ENCODE data around the gene CCDC112.
A peak's percentile ranks its signal among the peaks of the same experiment; 100 is the strongest.

The CCDC112 gene

DNA sequence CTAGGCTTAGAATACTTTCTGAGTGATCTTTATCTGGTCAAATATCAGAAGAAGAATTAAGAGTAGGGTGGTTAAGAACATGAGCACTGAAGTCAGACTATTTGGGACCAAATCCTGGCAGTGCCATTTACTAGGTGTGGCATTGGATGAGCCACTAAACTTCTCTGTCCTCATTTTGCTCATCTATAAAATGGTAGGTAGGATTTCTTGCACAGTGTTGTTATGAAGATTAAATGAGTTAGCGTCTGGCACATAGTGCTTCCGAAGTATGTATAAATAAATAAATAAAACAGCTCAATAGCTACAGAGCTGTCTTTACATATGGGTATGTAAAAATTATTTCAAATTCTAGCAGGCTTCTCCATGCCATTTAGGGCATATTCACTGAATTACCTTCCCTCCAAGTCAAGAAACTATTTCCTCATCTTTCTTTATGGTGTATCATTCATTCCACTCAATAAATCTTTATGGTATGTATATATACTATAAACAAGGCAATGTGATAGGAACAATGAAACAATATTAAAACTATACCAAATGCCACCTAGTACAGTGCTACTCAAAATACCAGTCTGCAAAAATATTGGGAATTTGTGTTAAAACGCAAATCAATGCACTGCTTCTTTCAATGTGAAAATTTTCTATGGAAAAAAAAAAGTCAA, 24.0 kb downstream of the CCDC112 start:
- DNase-seq = no peak
- H3K9me2 ChIP-seq (replicated peaks; ENCODE audit: insufficient read depth, low read length) = no peaks in the 10 kb centered on the region
- no peak overlapping the region for H3K27ac ChIP-seq (ENCODE audit: low read length)
- H3K79me2 ChIP-seq (ENCODE audit: low read length) = no peaks in the 10 kb centered on the region
- no peak overlapping the region for H3K9ac ChIP-seq (ENCODE audit: low read length)
- H4K20me1 ChIP-seq (ENCODE audit: insufficient read depth, low read length) = no peaks in the 10 kb centered on the region
- no peaks in the 10 kb centered on the region for H3K9me3 ChIP-seq (replicated peaks; ENCODE audit: insufficient read depth, low read length)
- H3F3A ChIP-seq (ENCODE audit: insufficient read depth, low read length) = no peaks in the 10 kb centered on the region; the same call in 1 of the 2 replicates
- no peak overlapping the region for H3K4me3 ChIP-seq (ENCODE audit: low read length)
- no peak overlapping the region for H2AFZ ChIP-seq (ENCODE audit: low read length)
- no peaks in the 10 kb centered on the region for H3K27me3 ChIP-seq (replicated peaks; ENCODE audit: insufficient read depth, low read length)
- H3K4me1 ChIP-seq (ENCODE audit: low read length) = no peaks in the 10 kb centered on the region
- H3K36me3 ChIP-seq (replicated peaks; ENCODE audit: insufficient read depth, low read length) = no peaks in the 10 kb centered on the region
- H3K4me2 ChIP-seq (ENCODE audit: low read depth, low read length) = peak overlapping the region; percentile 25; the same call in 1 of the 2 replicates
- TF ChIP-seq EZH2 (optimal IDR thresholded peaks at IDR 0.05; ENCODE audit: low read depth, low read length) = no peak
- TF ChIP-seq EZH2phosphoT487 (IDR thresholded peaks at IDR 0.05; ENCODE audit: low read length) = no peak
- TF ChIP-seq, protein P1, sequence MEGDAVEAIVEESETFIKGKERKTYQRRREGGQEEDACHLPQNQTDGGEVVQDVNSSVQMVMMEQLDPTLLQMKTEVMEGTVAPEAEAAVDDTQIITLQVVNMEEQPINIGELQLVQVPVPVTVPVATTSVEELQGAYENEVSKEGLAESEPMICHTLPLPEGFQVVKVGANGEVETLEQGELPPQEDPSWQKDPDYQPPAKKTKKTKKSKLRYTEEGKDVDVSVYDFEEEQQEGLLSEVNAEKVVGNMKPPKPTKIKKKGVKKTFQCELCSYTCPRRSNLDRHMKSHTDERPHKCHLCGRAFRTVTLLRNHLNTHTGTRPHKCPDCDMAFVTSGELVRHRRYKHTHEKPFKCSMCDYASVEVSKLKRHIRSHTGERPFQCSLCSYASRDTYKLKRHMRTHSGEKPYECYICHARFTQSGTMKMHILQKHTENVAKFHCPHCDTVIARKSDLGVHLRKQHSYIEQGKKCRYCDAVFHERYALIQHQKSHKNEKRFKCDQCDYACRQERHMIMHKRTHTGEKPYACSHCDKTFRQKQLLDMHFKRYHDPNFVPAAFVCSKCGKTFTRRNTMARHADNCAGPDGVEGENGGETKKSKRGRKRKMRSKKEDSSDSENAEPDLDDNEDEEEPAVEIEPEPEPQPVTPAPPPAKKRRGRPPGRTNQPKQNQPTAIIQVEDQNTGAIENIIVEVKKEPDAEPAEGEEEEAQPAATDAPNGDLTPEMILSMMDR (IDR thresholded peaks at IDR 0.05; ENCODE audit: low read length) = no peak

DNA sequence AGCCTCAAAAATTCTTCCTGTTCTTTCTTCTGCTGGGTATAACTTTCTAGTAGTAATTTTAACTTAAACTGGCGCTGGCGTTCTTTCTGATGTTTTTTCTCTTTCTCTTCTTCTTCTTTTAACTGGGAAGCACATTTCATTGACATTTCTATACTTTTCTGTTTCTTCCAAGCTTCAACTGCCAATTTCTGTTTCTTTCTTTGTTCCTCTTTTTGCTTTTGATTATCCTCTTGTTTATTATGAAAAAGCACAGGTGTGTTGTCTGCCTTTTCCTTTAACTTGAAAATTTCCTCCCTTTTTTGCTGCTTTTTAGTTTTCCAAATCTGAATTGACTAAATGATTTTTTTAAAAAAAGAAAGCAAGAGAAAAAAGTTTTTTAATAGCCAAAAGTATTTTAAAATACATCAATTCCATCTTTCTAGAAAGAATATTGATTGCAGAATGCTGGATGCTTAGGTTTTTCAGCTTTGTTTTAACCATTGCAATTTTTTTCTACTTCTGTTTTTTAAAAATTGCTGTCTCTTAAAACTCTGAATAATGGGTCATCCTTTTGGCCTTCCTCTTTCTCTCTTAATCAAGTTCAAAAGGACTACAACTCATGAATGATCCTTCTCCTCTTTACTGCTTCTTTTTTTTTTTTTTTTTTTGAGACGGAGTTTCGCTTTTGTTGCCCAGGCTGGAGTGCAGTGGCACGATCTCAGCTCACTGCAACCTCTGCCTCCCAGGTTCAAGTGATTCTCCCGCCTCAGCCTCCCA, 25.0 kb downstream of the CCDC112 start:
- Histone ChIP-seq H3K27ac (ENCODE audit: low read length) (peak overlapping the region; percentile 39; the same call in 1 of the 2 replicates), H3K4me1 (ENCODE audit: low read length) (no peaks in the 10 kb centered on the region), H4K20me1 (ENCODE audit: insufficient read depth, low read length) (no peaks in the 10 kb centered on the region), H3K9me2 (replicated peaks; ENCODE audit: insufficient read depth, low read length) (no peaks in the 10 kb centered on the region), H3K79me2 (ENCODE audit: low read length) (no peaks in the 10 kb centered on the region), H3F3A (ENCODE audit: insufficient read depth, low read length) (no peaks in the 10 kb centered on the region; the same call in 1 of the 2 replicates), H3K4me3 (ENCODE audit: low read length) (peak overlapping the region; percentile 16), H2AFZ (ENCODE audit: low read length) (no peak overlapping the region), H3K4me2 (ENCODE audit: low read depth, low read length) (peak overlapping the region; percentile 25; the same call in 1 of the 2 replicates), H3K27me3 (replicated peaks; ENCODE audit: insufficient read depth, low read length) (no peaks in the 10 kb centered on the region), H3K9me3 (replicated peaks; ENCODE audit: insufficient read depth, low read length) (no peaks in the 10 kb centered on the region), H3K9ac (ENCODE audit: low read length) (peak overlapping the region; percentile 30; the same call in 1 of the 2 replicates), H3K36me3 (replicated peaks; ENCODE audit: insufficient read depth, low read length) (no peaks in the 10 kb centered on the region)
- TF ChIP-seq, protein P1 (IDR thresholded peaks at IDR 0.05; ENCODE audit: low read length) = no peak
- no peak for TF ChIP-seq EZH2phosphoT487 (IDR thresholded peaks at IDR 0.05; ENCODE audit: low read length)
- TF ChIP-seq EZH2 (optimal IDR thresholded peaks at IDR 0.05; ENCODE audit: low read depth, low read length) = no peak
- DNase-seq = peak; percentile 19

DNA sequence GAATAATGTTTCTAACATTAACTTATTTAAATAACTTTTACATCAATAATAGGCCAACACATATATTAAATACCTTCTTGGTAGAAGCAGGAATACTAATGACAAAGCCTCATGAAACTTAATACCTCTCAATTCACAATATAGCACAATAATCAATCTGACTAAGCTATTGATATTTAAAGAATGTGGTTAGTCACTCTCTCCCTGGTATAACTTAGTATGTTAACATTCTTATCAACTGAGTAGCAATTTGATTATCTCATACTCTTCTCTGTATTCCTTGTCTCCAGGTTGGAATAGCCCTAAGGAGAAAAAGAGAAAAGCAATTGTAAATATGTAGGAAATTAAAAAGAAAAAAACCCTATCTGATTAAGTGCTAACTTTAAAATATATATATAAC, 28.8 kb downstream of the CCDC112 start:
- H3K9me2 ChIP-seq (replicated peaks; ENCODE audit: insufficient read depth, low read length) = no peaks in the 10 kb centered on the region
- peaks cover 3% of the 10 kb centered on the region; the same call in 1 of the 2 replicates for H3K79me2 ChIP-seq (ENCODE audit: low read length)
- H4K20me1 ChIP-seq (ENCODE audit: insufficient read depth, low read length) = no peaks in the 10 kb centered on the region
- H3K27ac ChIP-seq (ENCODE audit: low read length) = no peak overlapping the region
- no peak overlapping the region for H2AFZ ChIP-seq (ENCODE audit: low read length)
- peaks cover 3% of the 10 kb centered on the region; the same call in 1 of the 2 replicates for H3F3A ChIP-seq (ENCODE audit: insufficient read depth, low read length)
- H3K9ac ChIP-seq (ENCODE audit: low read length) = no peak overlapping the region
- H3K4me1 ChIP-seq (ENCODE audit: low read length) = no peaks in the 10 kb centered on the region
- no peak overlapping the region for H3K4me2 ChIP-seq (ENCODE audit: low read depth, low read length)
- H3K4me3 ChIP-seq (ENCODE audit: low read length) = no peak overlapping the region
- TF ChIP-seq EZH2phosphoT487 (IDR thresholded peaks at IDR 0.05; ENCODE audit: low read length) = no peak
- no peak for TF ChIP-seq EZH2 (optimal IDR thresholded peaks at IDR 0.05; ENCODE audit: low read depth, low read length)
- TF ChIP-seq, protein P1 (IDR thresholded peaks at IDR 0.05; ENCODE audit: low read length) = no peak
- H3K9me3 ChIP-seq (replicated peaks; ENCODE audit: insufficient read depth, low read length) = 0 out of 2 replicates have a peak, but pooled peaks cover 4% of the 10 kb centered on the region
- DNase-seq = no peak
- no peaks in the 10 kb centered on the region for H3K27me3 ChIP-seq (replicated peaks; ENCODE audit: insufficient read depth, low read length)
- no peaks in the 10 kb centered on the region for H3K36me3 ChIP-seq (replicated peaks; ENCODE audit: insufficient read depth, low read length)

Measured in MM.1S (cell line).